BLaER1 treated with 17β-estradiol and CSF1 and Interleukin-3, amounts not matched to agents 10 nM and 100 nM (cell line): Measurements from ENCODE around the gene KCNMB2.
A peak's percentile ranks its signal among the peaks of the same experiment; 100 is the strongest.

ENCODE experiments used
- H3K27ac ChIP-seq, 11 experiments: shearing (Covaris generic); formaldehyde crosslinking; 2 replicates each; pipeline ENCODE4 v1.8.1; 2022
- H3K27me3 ChIP-seq, 11 experiments: shearing (Covaris generic); formaldehyde crosslinking; 2 replicates each; pipeline ENCODE4 v1.8.1; 2022
- H3K36me3 ChIP-seq, 11 experiments: shearing (Covaris generic); formaldehyde crosslinking; 2 replicates each; pipeline ENCODE4 v1.8.1; 2022
- H3K4me1 ChIP-seq, 10 experiments: shearing (Covaris generic); formaldehyde crosslinking; 2 replicates each; pipeline ENCODE4 v1.8.1; 2022
- H3K4me2 ChIP-seq, 11 experiments: shearing (Covaris generic); formaldehyde crosslinking; 2 replicates each; pipeline ENCODE4 v1.8.1; 2022
- H3K4me3 ChIP-seq, 10 experiments: shearing (Covaris generic); formaldehyde crosslinking; 2 replicates each; pipeline ENCODE4 v1.8.1; 2022
- H3K9ac ChIP-seq, 11 experiments: shearing (Covaris generic); formaldehyde crosslinking; 2 replicates each; pipeline ENCODE4 v1.8.1; 2022
- H3K9me3 ChIP-seq, 11 experiments: shearing (Covaris generic); formaldehyde crosslinking; replicated peaks in 1 of 11; 2 replicates each; pipeline ENCODE4 v1.8.1; 2022
- H4K20me1 ChIP-seq, 11 experiments: shearing (Covaris generic); formaldehyde crosslinking; 2 replicates each; pipeline ENCODE4 v1.8.1; 2022
- Cebpa-rat ChIP-seq, 11 experiments: shearing (Covaris generic); IDR thresholded peaks; 2 replicates each; pipeline ENCODE4 v1.8.1; 2022

Gene KCNMB2

GRCh38 chr3:178767581-178767980, 231.3 kb downstream of the KCNMB2 start:
- no peaks in the 10 kb centered on the region for H4K20me1 ChIP-seq
- no peaks in the 10 kb centered on the region for H3K9me3 ChIP-seq
- no peak overlapping the region for H3K9ac ChIP-seq
- no peaks in the 10 kb centered on the region for H3K27me3 ChIP-seq
- no peak overlapping the region for H3K27ac ChIP-seq
- no peak overlapping the region for H3K4me3 ChIP-seq
- TF ChIP-seq Cebpa-rat (IDR thresholded peaks at IDR 0.05), result no peak
- peaks cover 0 to 1% (median 0%) of the 10 kb centered on the region in 10 experiments; a peak in 2 of 20 replicates for H3K4me1 ChIP-seq
- no peak overlapping the region for H3K4me2 ChIP-seq
- H3K36me3 ChIP-seq, result no peaks in the 10 kb centered on the region

DNA sequence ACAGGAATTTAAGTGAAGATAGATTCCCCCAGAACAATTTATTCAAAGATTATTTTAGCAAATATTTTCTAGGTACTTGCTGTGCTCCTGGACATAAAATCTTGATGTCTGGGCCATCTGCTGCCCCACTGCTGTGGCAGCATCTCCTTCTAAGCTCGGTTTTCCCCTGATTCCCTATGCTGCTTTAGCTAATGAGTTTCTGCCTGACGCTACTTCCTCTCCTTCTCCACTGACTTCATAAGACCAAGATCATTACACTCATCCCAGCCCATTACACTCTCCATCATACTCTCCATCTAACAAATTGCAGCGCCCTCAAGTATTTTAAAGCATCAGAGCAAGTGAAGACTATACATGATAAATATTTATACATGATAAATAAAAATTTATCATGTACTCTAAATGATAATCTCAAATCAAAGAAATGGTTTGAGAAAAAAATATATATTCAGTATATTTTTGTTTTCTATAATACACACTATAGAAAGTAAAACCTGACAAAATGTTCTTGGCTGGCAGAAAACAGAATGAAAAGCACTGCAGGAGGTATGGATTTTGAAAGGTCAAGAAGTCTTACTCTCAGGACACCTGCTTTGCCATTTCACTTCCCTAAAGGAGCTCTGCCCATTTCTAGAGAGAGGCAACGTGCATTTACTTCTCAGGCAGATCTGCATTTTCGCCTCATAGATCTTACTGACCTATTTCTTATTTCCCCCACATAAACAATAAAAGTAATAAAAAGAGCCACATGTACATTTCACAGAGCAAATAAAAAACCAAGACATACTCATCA, 232.0 kb downstream of the KCNMB2 start:
- Histone ChIP-seq H3K27ac (no peak overlapping the region), H3K9ac (no peak overlapping the region), H3K4me2 (no peak overlapping the region), H3K36me3 (no peaks in the 10 kb centered on the region), H3K4me3 (no peak overlapping the region), H4K20me1 (no peaks in the 10 kb centered on the region), H3K9me3 (no peaks in the 10 kb centered on the region), H3K27me3 (no peaks in the 10 kb centered on the region), H3K4me1 (peaks cover 0 to 7% (median 0%) of the 10 kb centered on the region in 10 experiments; a peak in 2 of 20 replicates)
- TF ChIP-seq Cebpa-rat (IDR thresholded peaks at IDR 0.05), result no peak

- no peak overlapping the region for H3K27ac ChIP-seq
- peaks cover 0 to 7% (median 0%) of the 10 kb centered on the region in 10 experiments; a peak in 2 of 20 replicates for H3K4me1 ChIP-seq
- H3K27me3 ChIP-seq, result no peaks in the 10 kb centered on the region
- no peaks in the 10 kb centered on the region for H3K9me3 ChIP-seq
- no peak overlapping the region for H3K9ac ChIP-seq
- no peak overlapping the region for H3K4me2 ChIP-seq
- no peak overlapping the region for H3K4me3 ChIP-seq
- H3K36me3 ChIP-seq, result no peaks in the 10 kb centered on the region
- H4K20me1 ChIP-seq, result no peaks in the 10 kb centered on the region
- TF ChIP-seq Cebpa-rat (IDR thresholded peaks at IDR 0.05), result no peak
These were observed 235.3 kb downstream of the KCNMB2 start for GRCh38 chr3:178771511-178771910.

- no peak overlapping the region for H3K9ac ChIP-seq
- H3K27me3 ChIP-seq, result no peaks in the 10 kb centered on the region
- no peak overlapping the region for H3K27ac ChIP-seq
- H4K20me1 ChIP-seq, result no peaks in the 10 kb centered on the region
- H3K9me3 ChIP-seq, result no peaks in the 10 kb centered on the region
- no peak for TF ChIP-seq Cebpa-rat (IDR thresholded peaks at IDR 0.05)
- H3K4me2 ChIP-seq, result peak overlapping the region in 3 of 11 experiments; percentile 1 to 27 (median 14); a peak in 3 of 22 replicates
- H3K36me3 ChIP-seq, result no peaks in the 10 kb centered on the region
- H3K4me1 ChIP-seq, result peaks cover 0 to 7% (median 0%) of the 10 kb centered on the region in 10 experiments; a peak in 2 of 20 replicates
- no peak overlapping the region for H3K4me3 ChIP-seq
These were observed 236.5 kb downstream of the KCNMB2 start for GRCh38 chr3:178772746-178773145.

- no peak for TF ChIP-seq Cebpa-rat (IDR thresholded peaks at IDR 0.05)
- H3K9me3 ChIP-seq, result no peaks in the 10 kb centered on the region
- no peaks in the 10 kb centered on the region for H3K36me3 ChIP-seq
- H3K4me1 ChIP-seq, result peaks cover 0 to 7% (median 0%) of the 10 kb centered on the region in 10 experiments; a peak in 2 of 20 replicates
- no peak overlapping the region for H3K27ac ChIP-seq
- H3K4me3 ChIP-seq, result no peak overlapping the region
- H3K9ac ChIP-seq, result no peak overlapping the region
- no peaks in the 10 kb centered on the region for H4K20me1 ChIP-seq
- H3K27me3 ChIP-seq, result no peaks in the 10 kb centered on the region
- no peak overlapping the region for H3K4me2 ChIP-seq
These were observed 237.1 kb downstream of the KCNMB2 start for GRCh38 chr3:178773358-178773757.

DNA sequence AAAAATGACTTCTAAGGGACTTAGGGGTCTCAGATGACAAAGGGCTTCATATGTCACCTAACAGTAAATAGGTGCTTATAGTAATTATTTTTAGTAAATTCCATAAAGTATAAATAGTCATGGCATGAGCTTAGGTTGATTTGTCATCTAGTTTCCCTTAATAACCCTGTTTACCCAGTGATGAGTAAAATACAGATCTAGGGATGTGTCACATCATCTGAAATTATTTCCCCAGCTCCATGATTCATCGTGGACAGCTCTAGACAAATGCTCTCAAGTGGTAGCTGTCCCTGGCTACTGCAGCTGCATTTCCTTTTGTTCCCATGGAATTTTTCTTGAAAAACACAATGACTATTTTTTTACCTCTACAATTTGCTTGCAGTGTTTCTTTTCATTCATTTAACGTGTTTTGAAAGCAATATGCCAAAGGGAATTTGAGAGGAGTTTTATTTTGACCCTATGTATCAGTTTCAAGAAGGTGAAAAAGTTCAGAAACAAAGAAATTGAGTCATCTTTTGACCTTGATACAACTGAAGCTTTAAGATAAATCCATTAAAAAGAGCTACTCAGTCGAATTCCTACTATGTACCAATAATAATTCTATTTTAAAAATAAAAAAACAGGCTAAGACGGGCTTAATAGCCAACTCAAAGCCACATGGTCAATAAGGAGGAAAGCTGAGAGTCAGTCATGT, 241.6 kb downstream of the KCNMB2 start:
- no peak overlapping the region for H3K4me3 ChIP-seq
- H3K27me3 ChIP-seq, result no peaks in the 10 kb centered on the region

DNA sequence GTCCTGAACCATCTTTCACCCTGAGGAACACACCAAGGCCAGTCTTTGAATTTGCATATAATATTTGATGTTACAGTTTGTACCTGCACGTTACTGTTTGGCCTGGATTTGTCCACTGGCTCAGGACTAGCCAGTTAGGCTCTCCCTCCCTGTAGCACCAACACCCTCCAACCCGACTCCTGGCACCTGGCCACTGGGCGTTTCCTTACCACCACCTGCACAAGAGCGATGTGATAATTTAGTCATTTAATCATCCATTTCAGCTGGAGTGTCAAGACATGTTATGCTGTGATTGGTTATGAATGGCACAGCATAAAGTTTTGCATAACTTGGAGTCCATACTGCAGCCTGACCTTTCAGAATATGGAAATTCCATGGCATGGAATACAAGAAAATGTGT, 242.4 kb downstream of the KCNMB2 start:
- H3K4me3 ChIP-seq, result no peak overlapping the region
- H3K27me3 ChIP-seq, result no peaks in the 10 kb centered on the region
- H3K27ac ChIP-seq, result no peak overlapping the region
- H3K4me2 ChIP-seq, result no peak overlapping the region
- TF ChIP-seq Cebpa-rat (IDR thresholded peaks at IDR 0.05), result no peak
- H3K4me1 ChIP-seq, result no peaks in the 10 kb centered on the region
- no peaks in the 10 kb centered on the region for H3K9me3 ChIP-seq
- H3K36me3 ChIP-seq, result no peaks in the 10 kb centered on the region
- H4K20me1 ChIP-seq, result no peaks in the 10 kb centered on the region
- H3K9ac ChIP-seq, result no peak overlapping the region

More for the DNA sequence above, 241.6 kb downstream of the KCNMB2 start:
- Histone ChIP-seq H3K27ac (no peak overlapping the region), H4K20me1 (no peaks in the 10 kb centered on the region), H3K36me3 (no peaks in the 10 kb centered on the region), H3K4me1 (peaks cover 0 to 2% (median 0%) of the 10 kb centered on the region in 10 experiments; a peak in 2 of 20 replicates), H3K9ac (no peak overlapping the region), H3K9me3 (no peaks in the 10 kb centered on the region), H3K4me2 (no peak overlapping the region)
- TF ChIP-seq Cebpa-rat (IDR thresholded peaks at IDR 0.05), result no peak

GRCh38 chr3:178785961-178786360, 249.7 kb downstream of the KCNMB2 start:
- Histone ChIP-seq H3K27ac (no peak overlapping the region), H3K9ac (no peak overlapping the region), H4K20me1 (no peaks in the 10 kb centered on the region), H3K4me1 (no peaks in the 10 kb centered on the region), H3K36me3 (no peaks in the 10 kb centered on the region), H3K9me3 (peaks cover 0 to 5% (median 0%) of the 10 kb centered on the region in 11 experiments; a peak in 2 of 22 replicates), H3K27me3 (no peaks in the 10 kb centered on the region), H3K4me3 (no peak overlapping the region), H3K4me2 (no peak overlapping the region)
- no peak for TF ChIP-seq Cebpa-rat (IDR thresholded peaks at IDR 0.05)

DNA sequence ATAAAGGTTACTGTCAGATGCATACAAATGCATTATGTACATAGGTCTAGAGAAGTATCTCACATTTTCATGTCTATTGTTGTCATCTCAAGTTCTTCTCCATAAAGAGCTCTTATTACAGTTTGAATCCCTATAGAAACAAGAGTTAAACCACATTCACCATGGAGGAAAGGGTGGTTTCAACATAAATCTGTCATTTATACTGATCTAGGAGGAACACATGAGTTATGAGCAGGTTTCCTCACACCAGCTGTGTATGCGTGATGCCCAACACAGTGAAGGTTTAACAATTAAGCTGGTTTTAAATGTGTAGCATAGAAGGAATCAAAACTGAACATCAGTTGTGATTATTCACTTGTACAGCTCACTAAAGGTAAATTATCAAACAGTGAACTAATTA, 251.7 kb downstream of the KCNMB2 start:
- H3K4me2 ChIP-seq, result no peak overlapping the region
- no peak overlapping the region for H3K4me3 ChIP-seq
- no peaks in the 10 kb centered on the region for H3K27me3 ChIP-seq
- H3K27ac ChIP-seq, result no peak overlapping the region
- H3K36me3 ChIP-seq, result no peaks in the 10 kb centered on the region
- no peaks in the 10 kb centered on the region for H4K20me1 ChIP-seq
- no peak for TF ChIP-seq Cebpa-rat (IDR thresholded peaks at IDR 0.05)
- peaks cover 0 to 5% (median 0%) of the 10 kb centered on the region in 11 experiments; a peak in 2 of 22 replicates for H3K9me3 ChIP-seq
- no peak overlapping the region for H3K9ac ChIP-seq
- H3K4me1 ChIP-seq, result no peaks in the 10 kb centered on the region
